ENCODE measurements around the gene FBN1.

FBN1 gene

GRCh38 chr15:48527517-48527916, 118.0 kb downstream of the FBN1 start:
- Histone ChIP-seq H3K4me3 (ENCODE audit: low read depth, low read length) (no peak overlapping the region), H3K9me3 (ENCODE audit: control insufficient read depth, insufficient read depth, low read depth, low read length) (no peaks in the 10 kb centered on the region), H3K27ac (ENCODE audit: extremely low read depth, low read depth, low read length) (no peak overlapping the region), H3K4me1 (ENCODE audit: control insufficient read depth, insufficient read depth, low read length) (no peaks in the 10 kb centered on the region), H3K36me3 (ENCODE audit: control insufficient read depth in 2 of 2, insufficient read depth in 1 of 2, low read length in 2 of 2) (no peaks in the 10 kb centered on the region)
- POLR2A ChIA-PET, result no interaction called here
- TF ChIP-seq ZBTB49 (tag by site-specific recombination; IDR thresholded peaks at IDR 0.05; ENCODE audit: low read depth), result no peak
- TF ChIP-seq ZBTB8A (tag by site-specific recombination; IDR thresholded peaks at IDR 0.05), result no peak
- CTCF ChIA-PET, result no interaction called here

- Histone ChIP-seq H3K36me3 (ENCODE audit: control insufficient read depth in 2 of 2, insufficient read depth in 1 of 2, low read length in 2 of 2) (no peaks in the 10 kb centered on the region), H3K4me1 (ENCODE audit: control insufficient read depth, insufficient read depth, low read length) (no peaks in the 10 kb centered on the region), H3K9me3 (ENCODE audit: control insufficient read depth, insufficient read depth, low read depth, low read length) (no peaks in the 10 kb centered on the region), H3K27ac (ENCODE audit: extremely low read depth, low read depth, low read length) (no peak overlapping the region), H3K4me3 (ENCODE audit: low read depth, low read length) (no peak overlapping the region)
- ChIA-PET POLR2A (no interaction called here), CTCF (no interaction called here)
- TF ChIP-seq ZSCAN30 (tag by site-specific recombination; IDR thresholded peaks at IDR 0.05) (no peak), ZNF530 (tag by site-specific recombination; IDR thresholded peaks at IDR 0.05; ENCODE audit: low read depth) (no peak), ZNF626 (tag by site-specific recombination; IDR thresholded peaks at IDR 0.05) (no peak), ZNF571 (tag by site-specific recombination; IDR thresholded peaks at IDR 0.05) (no peak), ZBTB6 (tag by site-specific recombination; IDR thresholded peaks at IDR 0.05) (no peak), GFI1B (tag by site-specific recombination; IDR thresholded peaks at IDR 0.05) (no peak), ZNF654 (tag by site-specific recombination; IDR thresholded peaks at IDR 0.05; ENCODE audit: low read depth) (no peak), ZNF248 (tag by site-specific recombination; IDR thresholded peaks at IDR 0.05) (no peak), ZNF311 (tag by site-specific recombination; IDR thresholded peaks at IDR 0.05; ENCODE audit: borderline replicate concordance) (no peak), HOXC10 (CRISPR knock-in tag; IDR thresholded peaks at IDR 0.05) (no peak), KLF8 (tag by site-specific recombination; IDR thresholded peaks at IDR 0.05) (no peak), ZNF701 (tag by site-specific recombination; IDR thresholded peaks at IDR 0.05) (no peak)
Observed at GRCh38 chr15:48522911-48523310, 122.6 kb downstream of the FBN1 start.

- Histone ChIP-seq H3K9me3 (ENCODE audit: control insufficient read depth, insufficient read depth, low read depth, low read length) (no peaks in the 10 kb centered on the region), H3K27ac (ENCODE audit: extremely low read depth, low read depth, low read length) (no peak overlapping the region), H3K4me3 (ENCODE audit: low read depth, low read length) (no peak overlapping the region), H3K36me3 (ENCODE audit: control insufficient read depth in 2 of 2, insufficient read depth in 1 of 2, low read length in 2 of 2) (no peaks in the 10 kb centered on the region), H3K4me1 (ENCODE audit: control insufficient read depth, insufficient read depth, low read length) (no peaks in the 10 kb centered on the region)
- CTCF ChIA-PET, result interaction anchor here (0.8 kb wide), 2 partner anchors 8 to 14 kb away, joined by 3 to 7 read pairs; no protein-coding TSS in a partner anchor
- POLR2A ChIA-PET, result no interaction called here
- TF ChIP-seq YY1 (tag by site-specific recombination; IDR thresholded peaks at IDR 0.05) (no peak), ZNF639 (tag by site-specific recombination; IDR thresholded peaks at IDR 0.05) (no peak), ZNF175 (tag by site-specific recombination; IDR thresholded peaks at IDR 0.05) (no peak), ZNF221 (tag by site-specific recombination; IDR thresholded peaks at IDR 0.05; ENCODE audit: borderline replicate concordance) (no peak), ZNF521 (tag by site-specific recombination; IDR thresholded peaks at IDR 0.05) (no peak), ZNF513 (tag by site-specific recombination; IDR thresholded peaks at IDR 0.05) (no peak), ZNF701 (tag by site-specific recombination; IDR thresholded peaks at IDR 0.05) (no peak), ZNF529 (tag by site-specific recombination; IDR thresholded peaks at IDR 0.05; ENCODE audit: insufficient replicate concordance) (no peak), ZNF48 (tag by site-specific recombination; IDR thresholded peaks at IDR 0.05) (no peak), ZNF510 (tag by site-specific recombination; IDR thresholded peaks at IDR 0.05; ENCODE audit: insufficient replicate concordance) (no peak), ZBTB17 (tag by site-specific recombination; IDR thresholded peaks at IDR 0.05) (no peak), ZNF133 (tag by site-specific recombination; IDR thresholded peaks at IDR 0.05) (no peak), GFI1B (tag by site-specific recombination; IDR thresholded peaks at IDR 0.05) (no peak), PRDM6 (tag by site-specific recombination; IDR thresholded peaks at IDR 0.05) (no peak)
Observed at GRCh38 chr15:48522123-48522522, 123.4 kb downstream of the FBN1 start.

Measured in HEK293 (cell line).